ENCODE measurements around the gene YIPF4. TPM values are rescaled to one million over a fixed set of nuclear protein-coding genes. Genes with fewer than 3 reads are reported as not detected.

The YIPF4 gene
- 10 to 100 TPM; 16.1 to 19.7 TPM for total RNA-seq
- total RNA-seq, result 42.5 to 74.3 reads per million in 2 donors

DNA sequence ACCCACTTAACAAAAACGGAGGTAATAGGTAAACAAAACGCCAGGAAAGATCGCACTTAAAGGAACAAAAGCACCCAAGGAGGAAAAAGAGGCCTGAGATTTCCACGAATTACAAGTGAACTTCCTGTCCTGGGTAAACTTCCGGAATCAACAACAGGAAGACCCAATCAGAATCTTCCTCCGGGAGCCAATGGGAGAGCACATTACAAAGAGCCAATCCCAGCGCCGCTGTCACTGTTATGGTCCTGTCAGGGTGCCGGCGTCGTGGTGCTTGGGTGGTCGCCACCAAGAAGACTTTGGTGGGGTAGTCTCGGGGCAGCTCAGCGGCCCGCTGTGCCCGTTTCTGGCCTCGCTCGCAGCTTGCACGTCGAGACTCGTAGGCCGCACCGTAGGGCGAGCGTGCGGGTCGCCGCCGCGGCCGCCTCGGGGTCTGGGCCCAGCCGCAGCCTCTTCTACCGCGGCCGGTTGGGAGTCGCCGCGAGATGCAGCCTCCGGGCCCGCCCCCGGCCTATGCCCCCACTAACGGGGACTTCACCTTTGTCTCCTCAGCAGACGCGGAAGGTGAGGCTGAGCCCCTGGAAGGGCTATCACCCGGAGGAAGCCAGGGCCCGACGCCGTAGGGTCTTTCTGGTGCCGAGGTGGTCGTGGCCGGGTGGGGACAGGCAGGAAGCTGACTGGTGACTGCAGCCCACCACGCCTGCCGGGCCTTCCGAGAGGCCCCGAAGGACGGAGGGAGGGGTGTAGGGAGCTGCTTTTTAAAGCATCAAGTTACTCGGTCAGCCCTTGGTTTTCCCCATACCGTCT is at the start of gene YIPF4:
TSS of gene YIPF4 (plus strand) at position 231 of the 804 bp plus-strand sequence. CDS start at position 483, 252 bp downstream.
- Mint-ChIP-seq H3K36me3 (ENCODE audit: low read depth) (no peaks in the 10 kb centered on the region), H3K27ac (peak within 1 kb of the TSS; percentile 98), H3K4me3 (peak within 1 kb of the TSS; percentile 92), H3K4me1 (peaks cover 20% of the 10 kb centered on the region), H3K27me3 (peaks cover 14% of the 10 kb centered on the region)
- H3K9me3 ChIP-seq (ENCODE audit: control insufficient read depth, low read length, poor library complexity, severe bottlenecking), result no peaks in the 10 kb centered on the region
- peak; percentile 98 for ATAC-seq
- peak; percentile 66 to 86 (median 82) for DNase-seq

DNA sequence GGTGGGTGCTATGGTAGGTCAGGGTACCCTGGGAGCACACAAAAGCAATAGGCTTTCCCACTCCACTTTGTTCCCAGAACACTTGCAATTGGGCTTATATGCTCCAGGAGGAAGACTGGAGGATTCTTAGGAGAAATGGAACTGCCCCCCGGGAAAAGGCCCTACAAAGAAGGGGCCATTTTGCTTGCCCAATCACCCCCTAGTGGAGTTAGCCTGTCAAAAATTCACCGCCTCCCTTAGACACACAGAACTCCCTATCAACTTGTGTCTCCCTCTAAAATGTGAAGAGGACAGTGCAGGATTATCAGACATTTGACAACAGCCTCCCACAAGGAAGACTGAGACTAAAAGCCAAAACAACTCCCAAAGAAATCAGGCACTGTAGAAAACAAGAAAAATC is 49.5 kb upstream of the YIPF4 start:
- no peaks in the 10 kb centered on the region for H3K36me3 Mint-ChIP-seq (ENCODE audit: low read depth)
- no peaks in the 10 kb centered on the region for H3K9me3 ChIP-seq (ENCODE audit: control insufficient read depth, low read length, poor library complexity, severe bottlenecking)
- ATAC-seq (no peak), DNase-seq (no peak)
- no peak overlapping the region for H3K27ac Mint-ChIP-seq
- H3K27me3 Mint-ChIP-seq, result no peaks in the 10 kb centered on the region
- H3K4me1 Mint-ChIP-seq, result peaks cover 4% of the 10 kb centered on the region
- H3K4me3 Mint-ChIP-seq, result no peak overlapping the region

DNA sequence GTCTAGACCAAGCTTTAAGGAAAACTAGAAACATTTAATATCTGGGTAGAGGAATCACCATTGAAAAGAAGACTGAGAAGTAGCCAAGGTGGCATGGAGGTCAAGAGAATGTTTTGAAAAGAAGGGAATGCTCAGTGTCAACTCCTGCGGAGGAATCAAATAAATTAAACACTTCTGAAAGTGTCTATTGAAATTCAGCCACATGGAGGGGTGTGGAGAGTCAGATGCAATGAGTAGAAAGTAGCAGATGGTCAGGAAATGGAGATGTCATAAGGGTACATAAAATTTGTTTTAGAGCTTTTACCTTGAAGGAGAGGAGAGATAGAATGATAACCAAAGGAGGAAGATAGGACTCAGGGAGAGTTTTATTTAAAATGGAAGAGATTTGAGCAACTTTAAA is 48.1 kb upstream of the YIPF4 start:
- no peaks in the 10 kb centered on the region for H3K9me3 ChIP-seq (ENCODE audit: control insufficient read depth, low read length, poor library complexity, severe bottlenecking)
- no peak for DNase-seq
- H3K4me3 Mint-ChIP-seq, result no peak overlapping the region
- ATAC-seq, result no peak
- peaks cover 4% of the 10 kb centered on the region for H3K4me1 Mint-ChIP-seq
- H3K36me3 Mint-ChIP-seq (ENCODE audit: low read depth), result no peaks in the 10 kb centered on the region
- no peaks in the 10 kb centered on the region for H3K27me3 Mint-ChIP-seq
- no peak overlapping the region for H3K27ac Mint-ChIP-seq

DNA sequence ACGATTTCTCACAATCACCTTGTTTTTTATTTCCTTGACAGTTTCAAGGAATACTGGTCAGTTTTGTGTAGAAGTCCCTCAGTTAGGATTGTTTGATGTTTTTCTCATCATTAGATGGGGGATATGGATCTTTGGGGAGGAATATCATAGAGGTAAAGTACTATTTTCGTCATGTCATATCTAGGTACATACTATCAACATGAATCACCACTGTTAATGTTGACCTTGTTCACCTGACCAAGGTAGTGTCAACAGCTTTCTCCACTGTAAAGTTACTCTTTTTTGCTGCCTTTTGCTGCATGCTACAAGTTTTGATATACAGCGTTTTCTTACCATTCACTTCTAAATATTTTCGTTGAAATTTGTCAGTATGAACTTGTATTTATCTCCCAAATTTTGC is 45.7 kb upstream of the YIPF4 start:
- H3K9me3 ChIP-seq (ENCODE audit: control insufficient read depth, low read length, poor library complexity, severe bottlenecking), result no peaks in the 10 kb centered on the region
- ATAC-seq, result no peak

DNA sequence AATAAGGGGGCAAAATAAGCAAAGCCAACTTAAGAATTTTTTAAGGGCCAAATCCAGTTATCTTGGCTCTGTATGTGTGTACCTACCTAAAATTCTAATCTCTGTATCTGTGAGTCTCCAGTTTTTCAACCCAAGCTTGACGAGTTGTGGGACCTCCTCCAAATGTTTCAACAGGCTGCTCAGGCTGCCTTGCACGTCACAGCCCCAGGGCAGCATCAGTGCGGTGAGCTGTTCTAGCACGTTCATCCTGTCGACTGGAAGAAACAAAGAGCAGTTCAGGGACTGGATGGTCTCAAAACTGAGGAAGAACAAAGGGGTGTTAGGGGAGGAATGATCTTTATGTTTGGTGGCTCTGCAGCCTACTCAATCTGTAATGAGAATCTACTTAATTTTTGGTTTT is 42.4 kb upstream of the YIPF4 start:
- Mint-ChIP-seq H3K4me1 (no peaks in the 10 kb centered on the region), H3K36me3 (ENCODE audit: low read depth) (peaks cover 4% of the 10 kb centered on the region), H3K27me3 (no peaks in the 10 kb centered on the region), H3K27ac (no peak overlapping the region), H3K4me3 (no peak overlapping the region)
- ATAC-seq, result no peak
- no peak for DNase-seq
- no peaks in the 10 kb centered on the region for H3K9me3 ChIP-seq (ENCODE audit: control insufficient read depth, low read length, poor library complexity, severe bottlenecking)

More for the DNA sequence above, 45.7 kb upstream of the YIPF4 start:
- no peak for DNase-seq
- Mint-ChIP-seq H3K36me3 (ENCODE audit: low read depth) (no peaks in the 10 kb centered on the region), H3K27me3 (no peaks in the 10 kb centered on the region), H3K4me3 (no peak overlapping the region), H3K4me1 (peaks cover 4% of the 10 kb centered on the region), H3K27ac (no peak overlapping the region)

DNA sequence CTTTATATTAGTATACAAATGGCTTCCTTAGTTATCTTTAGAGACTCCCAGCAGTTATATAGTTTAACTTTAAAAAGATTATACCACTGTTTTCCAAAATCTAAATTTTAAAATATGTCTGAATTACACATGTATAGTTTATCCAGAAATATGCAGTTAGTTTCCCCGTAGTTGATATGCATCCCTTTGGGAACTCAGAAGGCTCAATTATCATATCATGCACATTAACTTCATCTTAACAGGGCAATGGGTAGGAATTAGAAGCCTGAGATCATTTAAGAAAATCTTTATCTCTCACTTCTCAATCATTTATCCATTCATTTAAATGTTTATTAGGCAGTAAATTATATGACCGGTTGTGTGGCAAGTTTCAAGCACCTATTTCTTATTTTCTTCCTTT is 40.2 kb upstream of the YIPF4 start:
- no peak overlapping the region for H3K27ac Mint-ChIP-seq
- H3K4me3 Mint-ChIP-seq, result no peak overlapping the region
- no peaks in the 10 kb centered on the region for H3K4me1 Mint-ChIP-seq
- DNase-seq, result no peak
- no peaks in the 10 kb centered on the region for H3K27me3 Mint-ChIP-seq
- no peaks in the 10 kb centered on the region for H3K9me3 ChIP-seq (ENCODE audit: control insufficient read depth, low read length, poor library complexity, severe bottlenecking)
- peaks cover 4% of the 10 kb centered on the region for H3K36me3 Mint-ChIP-seq (ENCODE audit: low read depth)
- no peak for ATAC-seq

GRCh38 chr2:32237996-32238395 is 39.7 kb upstream of the YIPF4 start:
- no peaks in the 10 kb centered on the region for H3K27me3 Mint-ChIP-seq
- no peak overlapping the region for H3K4me3 Mint-ChIP-seq
- no peaks in the 10 kb centered on the region for H3K4me1 Mint-ChIP-seq
- peaks cover 4% of the 10 kb centered on the region for H3K36me3 Mint-ChIP-seq (ENCODE audit: low read depth)
- ATAC-seq (no peak), DNase-seq (no peak)
- H3K27ac Mint-ChIP-seq, result no peak overlapping the region
- no peaks in the 10 kb centered on the region for H3K9me3 ChIP-seq (ENCODE audit: control insufficient read depth, low read length, poor library complexity, severe bottlenecking)

DNA sequence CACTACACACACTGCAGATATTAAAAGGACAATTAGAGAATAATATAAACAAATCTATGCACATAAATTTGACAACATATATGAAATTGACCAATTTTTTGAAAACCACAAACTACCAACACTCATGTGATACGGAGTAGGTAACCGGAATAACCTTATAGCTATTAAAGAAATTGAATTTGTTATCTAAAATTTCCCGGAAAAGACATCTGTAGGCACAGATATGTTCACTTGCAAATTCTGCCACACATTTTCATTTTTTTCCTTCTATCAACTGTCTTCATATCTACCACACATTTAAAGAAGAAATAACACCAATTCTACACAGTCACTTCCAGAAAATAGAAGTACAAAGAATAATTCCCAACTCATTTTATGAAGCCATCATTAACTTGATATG is 35.4 kb upstream of the YIPF4 start:
- H3K4me1 Mint-ChIP-seq, result no peaks in the 10 kb centered on the region
- no peaks in the 10 kb centered on the region for H3K27me3 Mint-ChIP-seq
- no peak overlapping the region for H3K4me3 Mint-ChIP-seq
- H3K9me3 ChIP-seq (ENCODE audit: control insufficient read depth, low read length, poor library complexity, severe bottlenecking), result no peaks in the 10 kb centered on the region
- DNase-seq (no peak), ATAC-seq (no peak)
- H3K27ac Mint-ChIP-seq, result no peak overlapping the region
- H3K36me3 Mint-ChIP-seq (ENCODE audit: low read depth), result peaks cover 4% of the 10 kb centered on the region

GRCh38 chr2:32246911-32247310 is 30.8 kb upstream of the YIPF4 start:
- ATAC-seq (no peak), DNase-seq (no peak)
- no peaks in the 10 kb centered on the region for H3K36me3 Mint-ChIP-seq (ENCODE audit: low read depth)
- H3K4me1 Mint-ChIP-seq, result no peaks in the 10 kb centered on the region
- H3K27ac Mint-ChIP-seq, result no peak overlapping the region
- no peaks in the 10 kb centered on the region for H3K9me3 ChIP-seq (ENCODE audit: control insufficient read depth, low read length, poor library complexity, severe bottlenecking)
- H3K4me3 Mint-ChIP-seq, result no peak overlapping the region
- no peaks in the 10 kb centered on the region for H3K27me3 Mint-ChIP-seq

DNA sequence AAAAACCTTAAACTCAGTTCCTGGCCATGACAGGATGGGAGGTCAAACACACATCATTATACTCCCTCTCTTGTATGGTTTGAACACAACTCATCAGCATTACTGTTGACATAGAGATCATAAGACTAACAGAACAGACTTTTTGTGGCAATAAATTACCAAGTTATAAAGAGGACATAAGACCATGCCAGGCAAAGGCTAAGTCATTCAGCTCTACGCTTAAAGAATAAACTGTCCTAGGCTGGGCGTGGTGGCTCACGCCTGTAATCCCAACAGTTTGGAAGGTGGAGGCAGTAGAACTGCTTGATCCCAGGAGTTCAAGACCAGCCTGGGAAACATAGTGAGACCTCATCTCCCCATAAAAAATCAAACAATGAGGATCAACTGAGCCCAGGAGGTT is 29.4 kb upstream of the YIPF4 start:
- Mint-ChIP-seq H3K36me3 (ENCODE audit: low read depth) (no peaks in the 10 kb centered on the region), H3K27me3 (no peaks in the 10 kb centered on the region), H3K4me1 (no peaks in the 10 kb centered on the region), H3K4me3 (no peak overlapping the region), H3K27ac (no peak overlapping the region)
- DNase-seq (no peak), ATAC-seq (no peak)
- no peaks in the 10 kb centered on the region for H3K9me3 ChIP-seq (ENCODE audit: control insufficient read depth, low read length, poor library complexity, severe bottlenecking)

- no peak for DNase-seq
- H3K4me1 Mint-ChIP-seq, result no peaks in the 10 kb centered on the region
- H3K27ac Mint-ChIP-seq, result no peak overlapping the region
- H3K36me3 Mint-ChIP-seq (ENCODE audit: low read depth), result no peaks in the 10 kb centered on the region
- ATAC-seq, result no peak
- H3K4me3 Mint-ChIP-seq, result no peak overlapping the region
- no peaks in the 10 kb centered on the region for H3K27me3 Mint-ChIP-seq
- no peaks in the 10 kb centered on the region for H3K9me3 ChIP-seq (ENCODE audit: control insufficient read depth, low read length, poor library complexity, severe bottlenecking)
Observed at GRCh38 chr2:32249731-32250236, 27.9 kb upstream of the YIPF4 start.

DNA sequence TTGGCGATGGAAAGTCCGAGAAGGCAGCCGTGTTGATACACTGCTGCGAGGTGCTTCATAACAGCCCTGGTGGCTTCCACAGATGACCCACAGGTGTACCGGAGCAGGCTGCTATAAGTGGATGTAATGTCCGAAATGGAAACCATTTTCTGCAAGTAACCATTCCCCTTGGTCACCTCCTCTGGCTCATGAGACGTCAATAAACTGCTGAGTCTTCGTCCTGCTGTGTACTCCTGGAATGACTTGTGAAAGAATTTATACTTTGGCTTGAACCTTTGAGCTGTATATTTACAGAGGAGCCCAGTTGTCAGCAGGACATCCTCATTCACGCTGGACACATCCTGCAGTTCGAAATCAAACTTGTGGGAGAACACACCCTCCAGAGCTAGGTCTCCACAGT is 27.4 kb upstream of the YIPF4 start:
- ATAC-seq, result no peak
- H3K36me3 Mint-ChIP-seq (ENCODE audit: low read depth), result no peaks in the 10 kb centered on the region
- no peaks in the 10 kb centered on the region for H3K4me1 Mint-ChIP-seq
- H3K27me3 Mint-ChIP-seq, result no peaks in the 10 kb centered on the region
- H3K27ac Mint-ChIP-seq, result no peak overlapping the region
- no peaks in the 10 kb centered on the region for H3K9me3 ChIP-seq (ENCODE audit: control insufficient read depth, low read length, poor library complexity, severe bottlenecking)
- H3K4me3 Mint-ChIP-seq, result no peak overlapping the region
- no peak for DNase-seq

GRCh38 chr2:32258242-32258641 is 19.5 kb upstream of the YIPF4 start:
- ATAC-seq, result no peak
- Mint-ChIP-seq H3K4me1 (peaks cover 2% of the 10 kb centered on the region), H3K27ac (no peak overlapping the region), H3K36me3 (ENCODE audit: low read depth) (peaks cover 2% of the 10 kb centered on the region), H3K4me3 (no peak overlapping the region), H3K27me3 (peaks cover 7% of the 10 kb centered on the region)
- no peak for DNase-seq
- H3K9me3 ChIP-seq (ENCODE audit: control insufficient read depth, low read length, poor library complexity, severe bottlenecking), result no peaks in the 10 kb centered on the region

DNA sequence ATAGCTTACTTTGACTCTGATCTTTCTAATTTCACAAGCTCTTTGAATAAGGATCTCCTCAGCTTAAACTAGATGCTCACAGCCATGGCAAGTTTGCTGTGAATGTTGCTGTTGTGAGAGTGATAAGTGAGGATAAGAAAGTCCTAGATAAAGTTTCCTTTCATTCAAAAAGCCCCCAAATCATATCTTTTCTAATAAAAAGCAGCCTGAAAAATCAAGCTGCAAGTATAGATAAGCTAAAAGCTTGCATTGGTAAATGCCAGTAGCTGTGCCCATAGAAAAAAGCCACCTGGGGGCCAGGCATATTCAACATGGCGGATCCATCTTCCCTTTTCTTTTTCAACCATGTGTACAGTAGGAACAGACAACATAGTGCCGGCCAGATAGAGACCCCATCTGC is 17.3 kb upstream of the YIPF4 start:
- DNase-seq, result no peak
- Mint-ChIP-seq H3K4me1 (peaks cover 5% of the 10 kb centered on the region), H3K27ac (no peak overlapping the region), H3K36me3 (ENCODE audit: low read depth) (peaks cover 2% of the 10 kb centered on the region), H3K27me3 (peaks cover 7% of the 10 kb centered on the region), H3K4me3 (no peak overlapping the region)
- ATAC-seq, result no peak
- no peaks in the 10 kb centered on the region for H3K9me3 ChIP-seq (ENCODE audit: control insufficient read depth, low read length, poor library complexity, severe bottlenecking)

Measured in T-helper 17 cell (primary cell).